WI38 (cell line): ENCODE measurements around the gene PRR14.
A peak's percentile ranks its signal among the peaks of the same experiment; 100 is the strongest.

Experiments used
- H3K4me3 ChIP-seq: 2 replicates; pipeline ENCODE4 v1.5.1; 2011; ENCODE audit warnings: low read depth, mild to moderate bottlenecking, control low read depth, low read length
- TF ChIP-seq, protein P1 (sequence below): IDR thresholded peaks from 2 replicates; pipeline ENCODE4 v1.5.1; 2012; ENCODE audit warnings: low read depth, mild to moderate bottlenecking, control low read depth, low read length

PRR14 gene

DNA sequence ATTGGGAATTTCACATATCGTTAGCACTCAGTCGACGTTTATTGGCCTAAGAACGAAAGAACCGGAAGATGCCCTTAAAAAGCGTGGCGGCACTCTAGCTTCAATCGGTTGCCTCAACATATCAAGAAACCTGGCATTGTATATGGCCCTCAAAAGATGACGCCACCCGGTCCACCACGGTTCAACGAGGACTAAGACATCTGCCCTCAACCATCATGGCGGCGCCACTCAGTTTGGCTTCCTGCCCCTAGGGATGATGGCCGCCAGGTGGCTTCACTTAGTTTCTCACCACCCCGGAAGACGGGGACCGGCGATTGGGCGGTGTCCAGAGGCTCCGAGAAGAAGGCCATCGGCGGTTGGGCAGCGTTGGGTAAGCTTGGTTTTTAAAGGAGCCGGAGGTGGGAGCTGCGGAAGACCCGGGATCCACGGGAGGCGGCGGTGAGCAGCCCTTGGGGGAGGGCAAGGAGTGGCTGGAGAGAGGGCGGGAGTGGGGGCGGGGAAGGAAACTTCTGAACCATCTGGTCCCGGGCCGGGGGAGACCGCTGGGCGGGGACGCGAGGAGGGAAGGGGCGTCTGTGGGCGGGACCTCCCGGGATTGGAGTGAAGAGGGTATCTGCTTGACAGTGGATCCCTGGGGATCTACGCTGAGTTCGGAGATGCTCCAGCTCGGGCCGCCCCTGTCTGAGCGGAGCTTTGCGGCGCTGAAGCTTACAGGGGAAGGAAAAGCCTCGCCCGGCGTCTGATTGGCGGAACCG, at the start of gene PRR14:
TSS of gene PRR14 (plus strand) at position 592 of the 755 bp plus-strand sequence. CDS start 686 bp downstream, outside the sequence.
- TF ChIP-seq, protein P1, sequence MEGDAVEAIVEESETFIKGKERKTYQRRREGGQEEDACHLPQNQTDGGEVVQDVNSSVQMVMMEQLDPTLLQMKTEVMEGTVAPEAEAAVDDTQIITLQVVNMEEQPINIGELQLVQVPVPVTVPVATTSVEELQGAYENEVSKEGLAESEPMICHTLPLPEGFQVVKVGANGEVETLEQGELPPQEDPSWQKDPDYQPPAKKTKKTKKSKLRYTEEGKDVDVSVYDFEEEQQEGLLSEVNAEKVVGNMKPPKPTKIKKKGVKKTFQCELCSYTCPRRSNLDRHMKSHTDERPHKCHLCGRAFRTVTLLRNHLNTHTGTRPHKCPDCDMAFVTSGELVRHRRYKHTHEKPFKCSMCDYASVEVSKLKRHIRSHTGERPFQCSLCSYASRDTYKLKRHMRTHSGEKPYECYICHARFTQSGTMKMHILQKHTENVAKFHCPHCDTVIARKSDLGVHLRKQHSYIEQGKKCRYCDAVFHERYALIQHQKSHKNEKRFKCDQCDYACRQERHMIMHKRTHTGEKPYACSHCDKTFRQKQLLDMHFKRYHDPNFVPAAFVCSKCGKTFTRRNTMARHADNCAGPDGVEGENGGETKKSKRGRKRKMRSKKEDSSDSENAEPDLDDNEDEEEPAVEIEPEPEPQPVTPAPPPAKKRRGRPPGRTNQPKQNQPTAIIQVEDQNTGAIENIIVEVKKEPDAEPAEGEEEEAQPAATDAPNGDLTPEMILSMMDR = no peak

DNA sequence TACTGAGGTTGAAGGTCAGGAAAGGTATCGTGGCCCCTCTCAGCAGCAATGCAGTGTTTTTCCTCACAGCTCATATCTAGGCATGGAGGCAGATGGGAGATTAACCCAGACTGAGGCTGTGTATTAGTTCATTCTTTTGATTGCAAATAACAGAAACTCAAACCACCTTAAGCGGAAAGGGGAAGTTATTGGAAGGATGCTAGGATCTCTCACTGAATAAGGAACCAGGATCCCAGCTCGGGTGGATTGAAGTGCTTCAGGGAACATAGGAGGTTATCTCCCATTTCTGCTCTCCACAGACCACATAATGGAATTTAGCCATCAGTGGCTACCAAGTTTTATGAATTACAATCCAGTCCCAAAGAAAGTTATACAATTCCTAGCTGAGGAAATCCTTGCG, 48.8 kb upstream of the PRR14 start:
- TF ChIP-seq, protein P1 = no peak
- no peak overlapping the region for H3K4me3 ChIP-seq

More for the DNA sequence above, at the start of gene PRR14:
- H3K4me3 ChIP-seq = peak within 1 kb of the TSS; percentile 93

DNA sequence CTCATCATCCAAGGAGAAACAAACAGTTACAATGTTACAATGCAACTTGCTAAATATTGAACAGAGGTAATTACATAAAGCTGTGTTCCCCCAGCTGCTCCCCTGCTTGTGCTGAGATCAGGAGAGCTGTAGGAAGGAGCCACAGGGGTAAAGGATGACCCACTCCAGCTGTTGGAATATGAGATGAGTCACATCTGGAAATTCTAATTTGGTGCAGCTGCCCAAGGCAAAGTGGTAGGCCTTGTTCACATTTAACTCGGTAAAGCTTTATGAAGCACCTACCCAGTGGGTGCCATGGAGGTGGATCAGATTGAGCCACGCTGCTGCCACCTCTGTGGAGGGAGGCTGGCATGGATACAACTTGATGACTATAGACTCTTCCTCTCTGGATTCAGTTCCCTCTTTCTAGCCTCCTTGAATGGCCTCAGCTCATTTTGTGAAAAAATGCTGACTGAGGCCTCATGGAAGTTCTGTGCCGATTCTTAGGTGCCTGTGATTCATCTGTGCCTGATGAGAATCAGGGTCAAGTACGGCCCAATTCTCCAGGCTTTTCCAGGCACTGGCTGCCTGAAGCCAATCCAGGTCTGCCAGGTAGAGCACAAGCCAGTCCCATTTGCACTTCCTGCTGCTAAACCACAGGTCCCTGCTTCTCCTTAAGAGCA, 48.0 kb upstream of the PRR14 start:
- TF ChIP-seq, protein P1 = no peak
- no peak overlapping the region for H3K4me3 ChIP-seq

DNA sequence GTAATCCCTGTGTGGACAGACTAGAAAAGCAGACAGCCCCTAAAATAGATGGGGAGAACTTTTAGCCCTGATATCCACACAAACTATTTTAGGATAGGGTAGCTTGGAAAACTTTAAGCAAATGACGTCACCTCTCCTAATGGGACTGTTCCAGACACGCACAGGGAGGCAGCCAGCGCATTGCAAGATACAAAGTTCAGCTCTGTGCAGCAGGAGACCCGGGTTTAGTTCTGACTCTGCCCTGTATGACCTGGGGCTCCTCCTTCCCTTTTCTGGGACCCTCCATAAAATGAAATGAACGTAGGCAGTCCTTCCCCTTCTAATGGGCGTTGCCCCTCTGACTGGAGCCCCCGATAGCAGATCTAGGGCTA, 46.8 kb upstream of the PRR14 start:
- TF ChIP-seq, protein P1 = no peak
- H3K4me3 ChIP-seq = no peak overlapping the region

DNA sequence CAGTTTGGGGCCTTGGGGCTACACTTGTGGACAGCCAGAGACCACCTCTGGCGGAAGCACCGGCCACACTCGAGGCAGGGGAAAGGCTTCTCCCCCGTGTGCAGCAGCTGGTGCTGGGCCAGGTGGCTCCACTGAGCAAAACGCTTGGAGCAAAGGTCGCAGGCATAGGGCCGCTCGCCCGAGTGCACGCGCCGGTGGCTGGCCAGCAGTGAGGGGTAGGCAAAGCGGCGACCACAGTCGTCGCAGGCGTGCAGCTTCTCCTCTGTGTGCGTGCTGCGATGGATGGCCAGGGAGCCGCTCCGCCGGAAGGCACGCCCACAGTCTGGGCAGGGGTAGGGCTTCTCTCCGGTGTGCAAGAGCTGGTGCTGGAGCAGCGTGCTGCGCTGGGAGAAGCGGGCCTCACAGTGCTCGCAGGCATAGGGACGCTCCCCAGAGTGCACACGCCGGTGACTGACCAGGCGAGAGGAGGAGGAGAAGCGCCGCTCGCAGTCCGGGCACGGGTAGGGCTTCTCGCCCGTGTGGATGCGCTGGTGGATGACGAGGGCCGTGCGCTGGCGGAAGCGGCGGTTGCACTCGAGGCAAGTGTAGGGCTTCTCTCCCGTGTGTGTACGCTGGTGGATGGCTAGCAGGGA, 46.3 kb upstream of the PRR14 start:
- no peak overlapping the region for H3K4me3 ChIP-seq
- TF ChIP-seq, protein P1 = no peak

DNA sequence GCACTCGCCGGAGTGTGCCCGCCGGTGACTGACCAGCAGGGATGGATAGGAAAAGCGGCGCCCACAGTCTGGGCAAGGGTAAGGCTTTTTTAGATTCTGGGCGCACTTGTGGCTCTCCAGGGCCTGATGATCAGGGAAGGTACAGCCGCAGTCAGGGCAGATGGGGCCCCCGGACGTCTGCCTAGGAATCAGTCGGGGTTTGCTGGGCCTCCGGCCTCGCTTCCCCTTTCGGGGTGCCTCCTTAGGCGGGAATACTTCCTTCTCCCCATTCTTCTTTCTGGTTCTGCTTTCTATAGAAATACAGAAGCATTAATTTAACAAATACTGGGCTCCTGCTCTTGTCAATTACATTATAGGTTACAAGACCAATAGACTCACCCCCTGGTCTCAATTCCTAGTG, 45.6 kb upstream of the PRR14 start:
- no peak overlapping the region for H3K4me3 ChIP-seq
- TF ChIP-seq, protein P1 = no peak

DNA sequence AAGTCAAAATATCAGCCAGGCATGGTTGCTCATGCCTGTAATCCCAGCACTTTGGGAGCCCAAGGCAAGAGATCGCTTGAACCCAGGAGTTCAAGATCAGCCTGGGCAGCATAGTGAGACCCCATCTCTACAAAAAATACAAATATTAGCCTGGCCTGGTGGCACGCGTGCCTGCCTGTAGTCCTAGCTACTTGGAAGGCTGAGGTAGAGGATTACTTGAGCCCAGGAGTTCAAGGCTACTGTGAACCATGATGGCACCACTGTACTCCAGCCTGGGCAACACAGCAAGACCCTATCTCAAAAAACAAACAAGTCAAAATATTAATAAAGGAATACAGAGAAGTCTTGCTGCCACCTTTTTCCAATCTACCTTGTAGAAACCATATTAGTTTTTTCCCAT, 44.8 kb upstream of the PRR14 start:
- TF ChIP-seq, protein P1 = no peak
- no peak overlapping the region for H3K4me3 ChIP-seq
